ENCODE measurements around the gene NIBAN1. TPM values are rescaled to one million over a fixed set of nuclear protein-coding genes. Genes with fewer than 3 reads are reported as not detected.

Gene NIBAN1
- total and polyA plus RNA-seq, 9 of the 15 experiments (the other 6 are each of a cell fraction or from before 2014, with no cell fraction given) = 1.5 to 26.6 (median 16.2) TPM

DNA sequence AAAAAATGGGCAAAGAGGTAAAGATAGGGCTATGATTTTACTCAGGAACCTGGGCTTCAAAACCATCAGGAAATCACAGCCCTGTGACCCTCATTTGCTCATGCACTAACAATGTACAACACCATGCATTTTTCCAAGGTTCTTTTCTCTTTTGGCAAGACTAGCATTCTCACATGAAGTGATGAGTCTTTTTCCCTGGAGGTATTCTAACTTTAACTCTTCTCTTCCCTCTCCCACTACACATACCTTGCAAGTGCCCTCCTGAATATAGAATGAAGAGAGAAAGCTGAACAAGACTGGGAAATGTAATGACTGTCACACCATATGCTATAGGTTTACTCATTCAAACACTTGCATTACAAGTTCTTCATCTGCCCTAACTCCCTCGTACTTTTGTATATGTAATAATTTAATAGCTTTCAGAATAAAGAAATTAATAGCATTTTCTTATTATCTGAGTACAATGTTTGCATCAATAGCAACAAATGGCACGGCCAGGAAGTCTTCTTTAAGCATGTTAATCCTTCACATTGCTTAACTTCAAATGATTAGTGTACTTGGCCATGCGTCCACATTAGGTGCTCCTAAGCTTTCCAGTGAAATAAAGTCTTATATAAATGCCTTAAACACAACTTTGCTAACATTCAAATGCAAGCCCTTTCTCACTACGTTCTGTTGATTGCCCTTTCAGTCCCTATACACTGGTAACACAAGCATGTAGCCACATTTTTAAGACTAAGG is 1.8 kb downstream of the NIBAN1 start (continued):
- TF ChIP-seq, protein P1, sequence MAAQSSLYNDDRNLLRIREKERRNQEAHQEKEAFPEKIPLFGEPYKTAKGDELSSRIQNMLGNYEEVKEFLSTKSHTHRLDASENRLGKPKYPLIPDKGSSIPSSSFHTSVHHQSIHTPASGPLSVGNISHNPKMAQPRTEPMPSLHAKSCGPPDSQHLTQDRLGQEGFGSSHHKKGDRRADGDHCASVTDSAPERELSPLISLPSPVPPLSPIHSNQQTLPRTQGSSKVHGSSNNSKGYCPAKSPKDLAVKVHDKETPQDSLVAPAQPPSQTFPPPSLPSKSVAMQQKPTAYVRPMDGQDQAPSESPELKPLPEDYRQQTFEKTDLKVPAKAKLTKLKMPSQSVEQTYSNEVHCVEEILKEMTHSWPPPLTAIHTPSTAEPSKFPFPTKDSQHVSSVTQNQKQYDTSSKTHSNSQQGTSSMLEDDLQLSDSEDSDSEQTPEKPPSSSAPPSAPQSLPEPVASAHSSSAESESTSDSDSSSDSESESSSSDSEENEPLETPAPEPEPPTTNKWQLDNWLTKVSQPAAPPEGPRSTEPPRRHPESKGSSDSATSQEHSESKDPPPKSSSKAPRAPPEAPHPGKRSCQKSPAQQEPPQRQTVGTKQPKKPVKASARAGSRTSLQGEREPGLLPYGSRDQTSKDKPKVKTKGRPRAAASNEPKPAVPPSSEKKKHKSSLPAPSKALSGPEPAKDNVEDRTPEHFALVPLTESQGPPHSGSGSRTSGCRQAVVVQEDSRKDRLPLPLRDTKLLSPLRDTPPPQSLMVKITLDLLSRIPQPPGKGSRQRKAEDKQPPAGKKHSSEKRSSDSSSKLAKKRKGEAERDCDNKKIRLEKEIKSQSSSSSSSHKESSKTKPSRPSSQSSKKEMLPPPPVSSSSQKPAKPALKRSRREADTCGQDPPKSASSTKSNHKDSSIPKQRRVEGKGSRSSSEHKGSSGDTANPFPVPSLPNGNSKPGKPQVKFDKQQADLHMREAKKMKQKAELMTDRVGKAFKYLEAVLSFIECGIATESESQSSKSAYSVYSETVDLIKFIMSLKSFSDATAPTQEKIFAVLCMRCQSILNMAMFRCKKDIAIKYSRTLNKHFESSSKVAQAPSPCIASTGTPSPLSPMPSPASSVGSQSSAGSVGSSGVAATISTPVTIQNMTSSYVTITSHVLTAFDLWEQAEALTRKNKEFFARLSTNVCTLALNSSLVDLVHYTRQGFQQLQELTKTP (IDR thresholded peaks at IDR 0.05; ENCODE audit: low read depth in 1 of 2, partially characterized antibody in 2 of 2) = peak in 1 of 2 experiments; percentile 15
- no peak for TF ChIP-seq ZNF436 (CRISPR knock-in tag; IDR thresholded peaks at IDR 0.05)
- no peak for TF ChIP-seq FUS (optimal IDR thresholded peaks at IDR 0.05; ENCODE audit: low read depth, low read length)
- TF ChIP-seq TEAD1 (CRISPR knock-in tag; IDR thresholded peaks at IDR 0.05) = no peak
- TF ChIP-seq WHSC1 (IDR thresholded peaks at IDR 0.05; ENCODE audit: low read length) = no peak
- no peak for TF ChIP-seq U2AF2 (optimal IDR thresholded peaks at IDR 0.05; ENCODE audit: low read depth, low read length)
- no peak for TF ChIP-seq ZNF707 (CRISPR knock-in tag; conservative IDR thresholded peaks at IDR 0.05)
- no peak for TF ChIP-seq PURB (CRISPR knock-in tag; IDR thresholded peaks at IDR 0.05; ENCODE audit: low read depth)
- TF ChIP-seq ZC3H11A (IDR thresholded peaks at IDR 0.05; ENCODE audit: low read depth, low read length) = no peak
- no peak for TF ChIP-seq CREBBP (IDR thresholded peaks at IDR 0.05; ENCODE audit: low read depth, low read length)
- TF ChIP-seq BCL6 (CRISPR knock-in tag; IDR thresholded peaks at IDR 0.05) = no peak
- TF ChIP-seq ZNF668 (CRISPR knock-in tag; IDR thresholded peaks at IDR 0.05) = no peak
- TF ChIP-seq ZNF197 (CRISPR knock-in tag; IDR thresholded peaks at IDR 0.05; ENCODE audit: low read depth) = no peak
- TF ChIP-seq PML (IDR thresholded peaks at IDR 0.05; ENCODE audit: low read length) = peak; percentile 27; the same call in 1 of the 2 replicates
- no peak for TF ChIP-seq MCM2 (IDR thresholded peaks at IDR 0.05; ENCODE audit: low read depth)
- TF ChIP-seq CEBPB (tag; IDR thresholded peaks at IDR 0.05) = 0 out of 2 replicates have a peak, but pooled peaks have one; percentile 21
- no peak for TF ChIP-seq HDAC1 (IDR thresholded peaks at IDR 0.05)
- no peak for TF ChIP-seq GATA2 (CRISPR knock-in tag; IDR thresholded peaks at IDR 0.05)

All from K562 (cell line).